Neuronal stem cell (in vitro differentiated cells): ENCODE results near the gene TNS1.

Source experiments
- DNase-seq: peaks from one replicate; pipeline ENCODE4 v3.0.0-alpha.2; 2013; ENCODE audit warnings: low spot score
- H2AFZ ChIP-seq: one replicate; pipeline ENCODE4 v1.6.1; 2013; ENCODE audit warnings: mild to moderate bottlenecking, low read length, inconsistent platforms
- H2AK5ac ChIP-seq: 2 replicates; pipeline ENCODE4 v1.6.1; 2013; ENCODE audit warnings: low read depth, mild to moderate bottlenecking, inconsistent platforms, low read length, moderate library complexity, mixed read lengths
- H2BK120ac ChIP-seq: 2 replicates; pipeline ENCODE4 v1.6.1; 2013; ENCODE audit warnings: low read depth, mild to moderate bottlenecking, inconsistent platforms, low read length, moderate library complexity, mixed read lengths
- H2BK12ac ChIP-seq: one replicate; pipeline ENCODE4 v1.6.1; 2013; ENCODE audit warnings: low read length, inconsistent platforms
- H2BK15ac ChIP-seq: 2 replicates; pipeline ENCODE4 v1.6.1; 2013; ENCODE audit warnings: mild to moderate bottlenecking, low read length, inconsistent platforms, mixed read lengths
- H2BK5ac ChIP-seq: one replicate; pipeline ENCODE4 v1.6.1; 2013; ENCODE audit warnings: inconsistent platforms, mild to moderate bottlenecking, low read length, moderate library complexity
- H3K14ac ChIP-seq: one replicate; pipeline ENCODE4 v1.6.1; 2013; ENCODE audit warnings: low read length, inconsistent platforms
- H3K18ac ChIP-seq: 2 replicates; pipeline ENCODE4 v1.6.1; 2013; ENCODE audit warnings: low read length, inconsistent platforms
- H3K23ac ChIP-seq: 2 replicates; pipeline ENCODE4 v1.6.1; 2013; ENCODE audit warnings: low read depth, mild to moderate bottlenecking, mixed read lengths, low read length, inconsistent platforms; ENCODE audit not compliant: poor library complexity
- H3K27ac ChIP-seq: replicated peaks from 3 replicates; pipeline ENCODE4 v1.5.1; 2013; ENCODE audit warnings: low read length, inconsistent platforms
- H3K27me3 ChIP-seq, 3 experiments: 2 replicates each; pipeline ENCODE4 v1.6.1; 2013; ENCODE audit warnings: low read length in 3 of 3, mild to moderate bottlenecking in 2 of 3, inconsistent platforms in 1 of 3, low read depth in 1 of 3, mixed read lengths in 1 of 3, moderate library complexity in 1 of 3; ENCODE audit not compliant: control insufficient read depth in 3 of 3, insufficient read depth in 3 of 3
- H3K36me3 ChIP-seq, 2 donors: replicated peaks in 1 of 2; 2 replicates each; pipeline ENCODE4 v1.6.1; 2013; ENCODE audit warnings: low read length in 2 of 2; ENCODE audit not compliant: control insufficient read depth in 2 of 2, insufficient read depth in 2 of 2
- H3K4ac ChIP-seq: 2 replicates; pipeline ENCODE4 v1.6.1; 2013; ENCODE audit warnings: inconsistent platforms, mild to moderate bottlenecking, low read length, moderate library complexity
- H3K4me1 ChIP-seq, 2 donors: 1 replicate in 1 of 2; 2 replicates in 1 of 2; pipeline ENCODE4 v1.6.1; 2013; ENCODE audit warnings: low read length in 2 of 2, low read depth in 1 of 2; ENCODE audit not compliant: control insufficient read depth in 2 of 2, insufficient read depth in 1 of 2
- H3K4me2 ChIP-seq: one replicate; pipeline ENCODE4 v1.6.1; 2013; ENCODE audit warnings: mild to moderate bottlenecking, low read length, inconsistent platforms; ENCODE audit not compliant: insufficient read depth, poor library complexity, severe bottlenecking
- H3K4me3 ChIP-seq, 2 donors: 2 replicates each; pipeline ENCODE4 v1.5.1; 2013; ENCODE audit warnings: low read length in 2 of 2, mild to moderate bottlenecking in 2 of 2, inconsistent platforms in 1 of 2, moderate library complexity in 1 of 2
- H3K79me1 ChIP-seq: one replicate; pipeline ENCODE4 v1.6.1; 2013; ENCODE audit warnings: low read depth, mild to moderate bottlenecking, inconsistent platforms, low read length, moderate library complexity
- H3K9ac ChIP-seq: one replicate; pipeline ENCODE4 v1.6.1; 2013; ENCODE audit warnings: mild to moderate bottlenecking, low read depth, low read length, inconsistent platforms; ENCODE audit not compliant: poor library complexity
- H3K9me3 ChIP-seq, 2 donors: replicated peaks in 1 of 2; 2 replicates each; pipeline versions ENCODE3 to v1.6.1; 2013; ENCODE audit warnings: low read length in 2 of 2, mild to moderate bottlenecking in 2 of 2, inconsistent platforms in 1 of 2, low read depth in 1 of 2, mixed read lengths in 1 of 2, moderate library complexity in 1 of 2; ENCODE audit not compliant: control insufficient read depth in 2 of 2, insufficient read depth in 1 of 2
- H4K8ac ChIP-seq: one replicate; pipeline ENCODE4 v1.6.1; 2013; ENCODE audit warnings: low read depth, mild to moderate bottlenecking, inconsistent platforms, low read length, moderate library complexity
- H4K91ac ChIP-seq: one replicate; pipeline ENCODE4 v1.6.1; 2013; ENCODE audit warnings: low read length, low read depth, mild to moderate bottlenecking, inconsistent platforms; ENCODE audit not compliant: poor library complexity
- WGBS, 2 donors: extraction: QIAGEN DNeasy Blood & Tissue Kit; methylation state at CpG; one replicate each; pipeline ENCODE4 v1.1.7; 2013; ENCODE audit warnings: missing lambda C conversion rate in 2 of 2, mixed read lengths in 1 of 2; ENCODE audit not compliant: insufficient read length in 2 of 2, insufficient replicate concordance in 1 of 2; ENCODE audit errors: extremely low coverage in 2 of 2; 5-methylcytosine and 5-hydroxymethylcytosine counted together

The TNS1 gene

GRCh38 chr2:217832115-217832514, 170.7 kb downstream of the TNS1 start:
- Histone ChIP-seq H4K8ac (no peak overlapping the region), H2BK5ac (no peak overlapping the region), H3K18ac (no peak overlapping the region), H2BK15ac (no peak overlapping the region), H3K79me1 (no peaks in the 10 kb centered on the region), H3K36me3 (no peaks in the 10 kb centered on the region), H3K27me3 (no peaks in the 10 kb centered on the region), H3K4me3 (no peak overlapping the region), H3K4me1 (peaks cover 14 to 15% of the 10 kb centered on the region in 2 donors), H3K9ac (no peak overlapping the region), H3K4me2 (no peak overlapping the region), H3K23ac (no peak overlapping the region), H2AK5ac (no peak overlapping the region), H2AFZ (no peak overlapping the region), H3K27ac (no peak overlapping the region), H3K9me3 (no peaks in the 10 kb centered on the region), H3K4ac (no peak overlapping the region), H2BK120ac (no peak overlapping the region), H2BK12ac (no peak overlapping the region), H4K91ac (no peak overlapping the region), H3K14ac (no peak overlapping the region)
- no peak for DNase-seq
- no CpG with 5 or more reads among the region's 5 CpGs for WGBS, 2 donors

- Histone ChIP-seq H4K91ac (no peak overlapping the region), H3K9me3 (no peaks in the 10 kb centered on the region), H3K23ac (no peak overlapping the region), H2BK15ac (no peak overlapping the region), H2AFZ (no peak overlapping the region), H3K27me3 (peaks cover 0 to 4% (median 0%) of the 10 kb centered on the region in 3 experiments), H3K4me2 (no peak overlapping the region), H3K79me1 (no peaks in the 10 kb centered on the region), H3K14ac (no peak overlapping the region), H3K36me3 (no peaks in the 10 kb centered on the region), H2BK12ac (peak overlapping the region; percentile 64), H3K18ac (peak overlapping the region; percentile 40), H3K4ac (no peak overlapping the region), H4K8ac (no peak overlapping the region), H3K4me1 (peaks cover 5 to 7% of the 10 kb centered on the region in 2 donors), H3K4me3 (no peak overlapping the region), H3K9ac (no peak overlapping the region), H2BK120ac (no peak overlapping the region), H2BK5ac (peak overlapping the region; percentile 32), H3K27ac (no peak overlapping the region), H2AK5ac (no peak overlapping the region)
- WGBS, 2 donors = no CpG with 5 or more reads among the region's 10 CpGs
- no peak for DNase-seq
Measured at GRCh38 chr2:217831306-217831705, 171.5 kb downstream of the TNS1 start.

- DNase-seq = no peak
- no peak overlapping the region for H3K27ac ChIP-seq
- no peak overlapping the region for H2BK5ac ChIP-seq
- H2BK120ac ChIP-seq = no peak overlapping the region
- H3K23ac ChIP-seq = peak overlapping the region; percentile 36
- no peaks in the 10 kb centered on the region for H3K36me3 ChIP-seq
- H3K4ac ChIP-seq = no peak overlapping the region
- H4K8ac ChIP-seq = no peak overlapping the region
- H3K79me1 ChIP-seq = no peaks in the 10 kb centered on the region
- peak overlapping the region; percentile 40 for H2BK15ac ChIP-seq
- no peak overlapping the region for H2AFZ ChIP-seq
- peak overlapping the region; percentile 9 for H3K18ac ChIP-seq
- peak overlapping the region; percentile 1 for H2BK12ac ChIP-seq
- H2AK5ac ChIP-seq = peak overlapping the region; percentile 29
- H3K27me3 ChIP-seq = peaks cover 0 to 4% (median 0%) of the 10 kb centered on the region in 3 experiments
- H3K9ac ChIP-seq = no peak overlapping the region
- H3K9me3 ChIP-seq = no peaks in the 10 kb centered on the region
- H3K14ac ChIP-seq = no peak overlapping the region
- H3K4me1 ChIP-seq = peaks cover under 1 to 2% of the 10 kb centered on the region in 2 donors
- no CpG with 5 or more reads among the region's 6 CpGs for WGBS, 2 donors
- H3K4me3 ChIP-seq = no peak overlapping the region
- H4K91ac ChIP-seq = no peak overlapping the region
- no peak overlapping the region for H3K4me2 ChIP-seq
Measured at GRCh38 chr2:217830807-217831206, 172.0 kb downstream of the TNS1 start.

- no peak overlapping the region for H2BK15ac ChIP-seq
- no peak overlapping the region for H3K23ac ChIP-seq
- H3K9me3 ChIP-seq = no peaks in the 10 kb centered on the region
- no peak overlapping the region for H2BK5ac ChIP-seq
- H2AK5ac ChIP-seq = no peak overlapping the region
- H2BK12ac ChIP-seq = no peak overlapping the region
- no peak overlapping the region for H3K9ac ChIP-seq
- H3K4me3 ChIP-seq = no peak overlapping the region
- H3K4me1 ChIP-seq = no peaks in the 10 kb centered on the region
- H3K27me3 ChIP-seq = peaks cover 0 to 6% (median 0%) of the 10 kb centered on the region in 3 experiments
- no peak overlapping the region for H4K8ac ChIP-seq
- H3K4ac ChIP-seq = no peak overlapping the region
- H2BK120ac ChIP-seq = no peak overlapping the region
- no peak for DNase-seq
- no peak overlapping the region for H4K91ac ChIP-seq
- H3K14ac ChIP-seq = no peak overlapping the region
- H3K79me1 ChIP-seq = no peaks in the 10 kb centered on the region
- WGBS, 2 donors = no CpG with 5 or more reads among the region's 9 CpGs
- H3K27ac ChIP-seq = no peak overlapping the region
- peak overlapping the region; percentile 31 for H3K18ac ChIP-seq
- no peaks in the 10 kb centered on the region for H3K36me3 ChIP-seq
- no peak overlapping the region for H3K4me2 ChIP-seq
- H2AFZ ChIP-seq = no peak overlapping the region
Measured at GRCh38 chr2:217830061-217830460, 172.7 kb downstream of the TNS1 start.
